ENCODE results near the gene LRIT1.
"Not testable (repeated sequence)": the region's sequence is repeated elsewhere in the genome, so short reads cannot be mapped to it uniquely, and the experiment has no call there.

LRIT1 gene

GRCh38 chr10:84241185-84241790 is at the start of gene LRIT1:
Gene LRIT1 (minus strand): TSS chr10:84241546. CDS start chr10:84241439, 107 bp downstream.
- no peak for DNase-seq (ENCODE audit: low read depth)

- no peak for DNase-seq (ENCODE audit: low read depth)
These were observed 48.9 kb upstream of the LRIT1 start for GRCh38 chr10:84290235-84290634.

GRCh38 chr10:84289521-84290200 is 48.3 kb upstream of the LRIT1 start:
- DNase-seq (ENCODE audit: low read depth) = no peak

GRCh38 chr10:84288151-84288550 is 46.8 kb upstream of the LRIT1 start:
- DNase-seq (ENCODE audit: low read depth) = no peak

- no peak for DNase-seq (ENCODE audit: low read depth)
These were observed 45.3 kb upstream of the LRIT1 start for GRCh38 chr10:84286695-84287094.

- DNase-seq (ENCODE audit: low read depth) = not testable (repeated sequence)
These were observed 38.6 kb upstream of the LRIT1 start for GRCh38 chr10:84279876-84280475.

GRCh38 chr10:84270708-84271107 is 29.4 kb upstream of the LRIT1 start:
- DNase-seq (ENCODE audit: low read depth) = no peak

GRCh38 chr10:84269773-84270172 is 28.4 kb upstream of the LRIT1 start:
- DNase-seq (ENCODE audit: low read depth) = peak; percentile 57

- DNase-seq (ENCODE audit: low read depth) = no peak
These were observed 27.8 kb upstream of the LRIT1 start for GRCh38 chr10:84269162-84269561.

GRCh38 chr10:84267503-84268126 is 26.3 kb upstream of the LRIT1 start:
- peak; percentile 38 for DNase-seq (ENCODE audit: low read depth)

- DNase-seq (ENCODE audit: low read depth) = no peak
These were observed 24.1 kb upstream of the LRIT1 start for GRCh38 chr10:84265418-84265817.

- peak; percentile 34 for DNase-seq (ENCODE audit: low read depth)
These were observed 23.3 kb upstream of the LRIT1 start for GRCh38 chr10:84264611-84265141.

- DNase-seq (ENCODE audit: low read depth) = no peak
These were observed 22.4 kb upstream of the LRIT1 start for GRCh38 chr10:84263716-84264115.

- DNase-seq (ENCODE audit: low read depth) = no peak
These were observed 21.0 kb upstream of the LRIT1 start for GRCh38 chr10:84262190-84262956.

GRCh38 chr10:84261236-84261915 is 20.0 kb upstream of the LRIT1 start:
- no peak for DNase-seq (ENCODE audit: low read depth)

- DNase-seq (ENCODE audit: low read depth) = no peak
These were observed 16.8 kb upstream of the LRIT1 start for GRCh38 chr10:84258034-84258695.

GRCh38 chr10:84257343-84258020 is 16.1 kb upstream of the LRIT1 start:
- no peak for DNase-seq (ENCODE audit: low read depth)

- peak; percentile 27 for DNase-seq (ENCODE audit: low read depth)
These were observed 15.4 kb upstream of the LRIT1 start for GRCh38 chr10:84256510-84257342.

Data from amniotic epithelial cell (primary cell).